H1 (cell line): Measurements from ENCODE around the gene CPA2. TPM values are rescaled to one million over a fixed set of nuclear protein-coding genes. Genes with fewer than 3 reads are reported as not detected.
A peak's percentile ranks its signal among the peaks of the same experiment; 100 is the strongest.

Experiments
- CTCF ChIA-PET: fragments of 300-600 bp; sonication (Branson Sonifier 250); formaldehyde crosslinking; loops from one replicate; lab custom pipeline; 2021; ENCODE audit not compliant: partially characterized antibody; lab: Charles Lee
- POLR2A ChIA-PET: fragments of 300-600 bp; sonication (Branson Sonifier 250); formaldehyde crosslinking; loops from one replicate; lab custom pipeline; 2021; ENCODE audit warnings: inconsistent platforms; ENCODE audit not compliant: partially characterized antibody; lab: Charles Lee
- DNase-seq, 2 experiments: peaks; one replicate each; pipeline versions ENCODE4 v3.0.0 to v3.0.0-alpha.2; 2010 to 2022; ENCODE audit warnings: low spot score in 2 of 2, low read depth in 1 of 2, mixed read lengths in 1 of 2
- FAIRE-seq: peaks from 2 replicates; lab custom pipeline; 2011; peaks lifted over from hg19 to GRCh38; lab: Jason Lieb, UNC
- H2AFZ ChIP-seq: 2 replicates; pipeline ENCODE4 v1.8.1; 2012; ENCODE audit warnings: low read length, inconsistent platforms
- H2AK5ac ChIP-seq: 2 replicates; pipeline ENCODE4 v1.6.1; 2013; ENCODE audit warnings: low read depth, low read length
- H2BK120ac ChIP-seq: replicated peaks from 2 replicates; pipeline ENCODE3; 2013; ENCODE audit warnings: low read depth, low read length, inconsistent platforms
- H2BK12ac ChIP-seq: 2 replicates; pipeline ENCODE4 v1.6.1; 2013; ENCODE audit warnings: low read depth, low read length
- H2BK15ac ChIP-seq: 2 replicates; pipeline ENCODE4 v1.6.1; 2013; ENCODE audit warnings: low read length
- H2BK20ac ChIP-seq: 2 replicates; pipeline ENCODE4 v1.6.1; 2013; ENCODE audit warnings: low read length
- H2BK5ac ChIP-seq: 2 replicates; pipeline ENCODE4 v1.6.1; 2013; ENCODE audit warnings: low read depth, low read length
- H3K14ac ChIP-seq: 2 replicates; pipeline ENCODE4 v1.6.1; 2013; ENCODE audit warnings: inconsistent platforms; ENCODE audit not compliant: insufficient read length
- H3K18ac ChIP-seq: 2 replicates; pipeline ENCODE4 v1.6.1; 2013; ENCODE audit warnings: low read length; ENCODE audit errors: extremely low read depth
- H3K23ac ChIP-seq: 2 replicates; pipeline ENCODE4 v1.6.1; 2013; ENCODE audit warnings: inconsistent platforms; ENCODE audit not compliant: insufficient read length
- H3K23me2 ChIP-seq: 2 replicates; pipeline ENCODE4 v1.6.1; 2013; ENCODE audit warnings: low read depth, low read length
- H3K27ac ChIP-seq: 2 replicates; pipeline ENCODE4 v1.6.1; 2011; ENCODE audit warnings: low read depth, low read length, inconsistent platforms
- H3K27me3 ChIP-seq, 4 experiments: replicated peaks in 1 of 4; 1 replicate in 1 of 4; 2 replicates in 3 of 4; pipeline versions ENCODE4 v1.6.1 to v1.8.1; 2011 to 2013; ENCODE audit warnings: low read length in 3 of 4, mild to moderate bottlenecking in 3 of 4, inconsistent platforms in 2 of 4, mixed read lengths in 2 of 4, moderate library complexity in 1 of 4; ENCODE audit not compliant: control insufficient read depth in 3 of 4, insufficient read depth in 3 of 4; ENCODE audit errors: extremely low read depth in 1 of 4
- H3K36me3 ChIP-seq, 4 experiments: 2 replicates each; pipeline versions ENCODE4 v1.6.1 to v1.8.1; 2011 to 2013; ENCODE audit warnings: mild to moderate bottlenecking in 4 of 4, low read length in 3 of 4, moderate library complexity in 2 of 4, control low read depth in 1 of 4, inconsistent platforms in 1 of 4; ENCODE audit not compliant: insufficient read depth in 4 of 4, control insufficient read depth in 2 of 4
- H3K4ac ChIP-seq: replicated peaks from 2 replicates; pipeline ENCODE3; 2013; ENCODE audit warnings: low read length, low read depth, mixed read lengths, inconsistent platforms; ENCODE audit not compliant: insufficient read length
- H3K4me1 ChIP-seq, 4 experiments: replicated peaks in 1 of 4; 1 replicate in 1 of 4; 2 replicates in 3 of 4; pipeline versions ENCODE4 v1.6.1 to v1.8.1; 2011 to 2013; ENCODE audit warnings: low read length in 3 of 4, inconsistent platforms in 2 of 4, mixed read lengths in 1 of 4; ENCODE audit not compliant: insufficient read depth in 4 of 4, control insufficient read depth in 3 of 4
- H3K4me2 ChIP-seq, 2 experiments: 2 replicates each; pipeline versions ENCODE4 v1.6.1 to v1.8.1; 2011 to 2013; ENCODE audit warnings: low read depth in 2 of 2, low read length in 2 of 2, control low read depth in 1 of 2, inconsistent platforms in 1 of 2, mild to moderate bottlenecking in 1 of 2; ENCODE audit not compliant: insufficient read depth in 1 of 2
- H3K4me3 ChIP-seq, 4 experiments: fragments of 200-600, 300-600 bp in 1 of 4; sonication (generic), shearing (Covaris generic), sonication (Bioruptor Twin) in 1 of 4; 2 replicates each; pipeline versions ENCODE4 v1.5.1 to v1.8.1; 2011 to 2016; ENCODE audit warnings: low read length in 4 of 4, low read depth in 3 of 4, control low read depth in 2 of 4, inconsistent platforms in 2 of 4, mild to moderate bottlenecking in 2 of 4, mixed read lengths in 1 of 4, moderate library complexity in 1 of 4; ENCODE audit not compliant: insufficient read depth in 2 of 4; ENCODE audit errors: extremely low read depth in 1 of 4
- H3K56ac ChIP-seq: replicated peaks from 2 replicates; pipeline ENCODE3; 2013; ENCODE audit warnings: low read depth, mild to moderate bottlenecking, mixed read lengths, low read length, inconsistent platforms; ENCODE audit not compliant: insufficient read length
- H3K79me1 ChIP-seq: 2 replicates; pipeline ENCODE4 v1.6.1; 2013; ENCODE audit warnings: low read depth, low read length, control low read depth
- H3K79me2 ChIP-seq, 2 experiments: 2 replicates each; pipeline versions ENCODE4 v1.6.1 to v1.8.1; 2012 to 2013; ENCODE audit warnings: low read length in 2 of 2, mild to moderate bottlenecking in 2 of 2, inconsistent platforms in 1 of 2; ENCODE audit not compliant: insufficient read depth in 2 of 2, control insufficient read depth in 1 of 2
- H3K9ac ChIP-seq, 4 experiments: replicated peaks in 1 of 4; 1 replicate in 1 of 4; 2 replicates in 3 of 4; pipeline versions ENCODE4 v1.6.1 to v1.8.1; 2011 to 2013; ENCODE audit warnings: low read depth in 3 of 4, low read length in 3 of 4, control low read depth in 2 of 4, mild to moderate bottlenecking in 2 of 4, moderate library complexity in 2 of 4, inconsistent platforms in 1 of 4; ENCODE audit errors: extremely low read depth in 1 of 4
- H3K9me3 ChIP-seq, 2 experiments: 2 replicates each; pipeline versions ENCODE4 v1.6.1 to v1.8.1; 2012 to 2013; ENCODE audit warnings: mild to moderate bottlenecking in 2 of 2, moderate library complexity in 2 of 2, control low read depth in 1 of 2, inconsistent platforms in 1 of 2, low read depth in 1 of 2, low read length in 1 of 2, mixed read lengths in 1 of 2; ENCODE audit not compliant: insufficient read depth in 2 of 2
- H4K20me1 ChIP-seq, 2 experiments: replicated peaks in 1 of 2; 2 replicates each; pipeline versions ENCODE3 to v1.8.1; 2011 to 2013; ENCODE audit warnings: inconsistent platforms in 2 of 2, low read length in 2 of 2, mild to moderate bottlenecking in 1 of 2; ENCODE audit not compliant: insufficient read depth in 2 of 2, control insufficient read depth in 1 of 2
- H4K5ac ChIP-seq: 2 replicates; pipeline ENCODE4 v1.6.1; 2013; ENCODE audit warnings: low read length, low read depth, mixed read lengths, inconsistent platforms; ENCODE audit not compliant: insufficient read length
- H4K8ac ChIP-seq: 2 replicates; pipeline ENCODE4 v1.8.0; 2013; ENCODE audit warnings: mild to moderate bottlenecking, moderate library complexity, low read length, inconsistent platforms; ENCODE audit not compliant: insufficient read depth; ENCODE audit errors: extremely low read depth
- H4K91ac ChIP-seq: replicated peaks from 2 replicates; pipeline ENCODE3; 2013; ENCODE audit warnings: low read length, mixed read lengths, inconsistent platforms; ENCODE audit not compliant: insufficient read length
- WGBS, 2 experiments: shearing (Covaris generic) in 1 of 2; methylation state at CpG; one replicate each; pipeline versions ENCODE4 v1.1.6 to v1.1.7; 2013 to 2015; ENCODE audit warnings: low lambda C conversion rate in 2 of 2, mixed read lengths in 2 of 2, inconsistent platforms in 1 of 2, low coverage in 1 of 2, missing lambda C conversion rate in 1 of 2; ENCODE audit not compliant: insufficient replicate concordance in 2 of 2, insufficient coverage in 1 of 2, insufficient read length in 1 of 2; ENCODE audit errors: extremely low coverage in 1 of 2, missing lambda C conversion rate in 1 of 2; 5-methylcytosine and 5-hydroxymethylcytosine counted together
- polyA plus RNA-seq, 7 experiments: library from polyadenylated mRNA; depleted of rRNA in 3 of 7; stranded (reverse) in 5 of 7; unstranded in 2 of 7; fragments of >200 nt in 5 of 7; fragments of 200-250 nt in 2 of 7; gene quantifications; 1 replicate in 5 of 7; 2 replicates in 1 of 7; 4 replicates in 1 of 7; pipeline versions ENCODE4 v1.2.1 to v1.2.3, GENCODE V29; 2011 to 2013; ENCODE audit warnings: missing spikeins in 2 of 7, mixed read lengths in 2 of 7
- total RNA-seq: library from RNA; stranded (reverse); fragmentation: NEBNext Ultra II Directional; extraction: Animal tissue kit (Norgen Biotek cat#: 25700); gene quantifications from 2 replicates; pipeline ENCODE4 v1.2.1, GENCODE V29; 2021

CPA2 gene
- total and polyA plus RNA-seq, 2 of the 8 experiments (the other 6 are each of a cell fraction or from before 2014, with no cell fraction given) = 0.21 TPM; not detected in 1

DNA sequence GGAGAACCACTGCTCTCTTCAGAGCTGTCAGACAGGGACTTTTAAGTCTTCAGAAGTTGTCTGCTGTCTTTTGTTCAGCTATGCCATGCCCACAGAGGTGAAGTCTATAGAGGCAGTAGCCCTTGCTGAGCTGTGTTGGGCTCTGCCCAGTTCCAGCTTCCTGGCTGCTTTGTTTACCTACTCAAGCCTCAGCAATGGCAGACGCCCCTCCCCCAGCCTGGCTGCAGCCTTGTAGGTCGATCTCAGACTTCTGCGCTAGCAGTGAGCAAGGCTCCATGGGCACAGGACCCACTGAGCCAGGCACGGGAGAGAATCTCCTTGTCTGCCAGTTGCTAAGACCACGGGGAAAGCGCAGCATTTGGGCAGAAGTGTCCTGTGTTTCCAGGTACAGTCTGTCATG, 12.1 kb upstream of the CPA2 start:
- POLR2A ChIA-PET = interaction anchor here (0.7 kb wide), 1 partner anchor 512 kb away, joined by 3 read pairs; no protein-coding TSS in a partner anchor
- WGBS, 2 experiments = 86% methylated on average over 6 of the region's 6 CpGs; no CpG with 5 or more reads in 1 of the 2 experiments

More for the DNA sequence above, 12.1 kb upstream of the CPA2 start:
- Histone ChIP-seq H3K79me1 (no peaks in the 10 kb centered on the region), H2BK15ac (no peak overlapping the region), H3K36me3 (peaks cover 0 to 2% (median 0%) of the 10 kb centered on the region in 4 experiments; a peak in 1 of 8 replicates), H2BK20ac (peak overlapping the region; percentile 55; the same call in 1 of the 2 replicates), H2AFZ (peak overlapping the region; percentile 99), H4K20me1 (no peaks in the 10 kb centered on the region), H3K14ac (no peak overlapping the region), H2AK5ac (no peak overlapping the region), H3K9me3 (peaks cover 5 to 24% of the 10 kb centered on the region in 2 experiments; a peak in 3 of 4 replicates), H3K4me3 (no peak overlapping the region; a peak in 1 of 8 replicates), H2BK120ac (no peak overlapping the region), H3K4me1 (peaks cover 0 to 4% (median 0%) of the 10 kb centered on the region in 4 experiments; a peak in 2 of 7 replicates), H3K79me2 (no peaks in the 10 kb centered on the region), H3K27ac (no peak overlapping the region), H4K8ac (no peak overlapping the region), H3K4ac (no peak overlapping the region), H3K18ac (peak overlapping the region; percentile 38; the same call in 1 of the 2 replicates), H3K56ac (no peak overlapping the region), H2BK5ac (peak overlapping the region; percentile 78; the same call in 1 of the 2 replicates), H3K4me2 (no peak overlapping the region), H3K27me3 (no peaks in the 10 kb centered on the region), H4K5ac (no peak overlapping the region), H4K91ac (no peak overlapping the region), H3K9ac (no peak overlapping the region), H2BK12ac (peak overlapping the region; percentile 84; the same call in 1 of the 2 replicates), H3K23ac (no peak overlapping the region), H3K23me2 (no peaks in the 10 kb centered on the region)
- CTCF ChIA-PET = interaction anchor here (1.5 kb wide), 1 partner anchor 19 kb away, joined by 3 read pairs; no protein-coding TSS in a partner anchor
- no peak for DNase-seq
- no peak for FAIRE-seq
